Right renal pelvis (tissue), 4 donors: ENCODE measurements around the gene RBMS3. TPM values are rescaled to one million over a fixed set of nuclear protein-coding genes. Genes with fewer than 3 reads are reported as not detected.
A peak's percentile ranks its signal among the peaks of the same experiment; 100 is the strongest.
"Not testable (repeated sequence)": the region's sequence is repeated elsewhere in the genome, so short reads cannot be mapped to it uniquely, and the experiment has no call there.

Experiments
- DNase-seq, 4 donors: peaks; one replicate each; pipeline ENCODE4 v3.0.0-alpha.2; 2013; ENCODE audit warnings: low read depth in 4 of 4, low spot score in 3 of 4, missing footprints in 1 of 4
- polyA plus RNA-seq, 4 donors: library from polyadenylated mRNA; unstranded; fragments of 120-200 nt; gene quantifications; one replicate each; pipeline ENCODE4 v1.2.1, GENCODE V29; 2013; ENCODE audit not compliant: insufficient read length in 4 of 4

RBMS3 gene
- polyA plus RNA-seq, 4 donors, result 10.3 to 15.0 (median 14.5) TPM

GRCh38 chr3:29468187-29468586 is 187.3 kb downstream of the RBMS3 start:
- no peak for DNase-seq

- not testable (repeated sequence) for DNase-seq
Measured at GRCh38 chr3:29473481-29474170, 192.8 kb downstream of the RBMS3 start.

- no peak for DNase-seq
Measured at GRCh38 chr3:29475305-29475840, 194.5 kb downstream of the RBMS3 start.

- DNase-seq, result no peak
Measured at GRCh38 chr3:29475854-29476253, 195.0 kb downstream of the RBMS3 start.

GRCh38 chr3:29478611-29479010 is 197.7 kb downstream of the RBMS3 start:
- DNase-seq, result no peak

GRCh38 chr3:29481249-29481648 is 200.4 kb downstream of the RBMS3 start:
- no peak for DNase-seq

GRCh38 chr3:29481969-29482767 is 201.3 kb downstream of the RBMS3 start:
- DNase-seq, result no peak

GRCh38 chr3:29484633-29485032 is 203.8 kb downstream of the RBMS3 start:
- no peak for DNase-seq

- peak in 2 of 4 donors; percentile 8 for DNase-seq
Measured at GRCh38 chr3:29486096-29486495, 205.2 kb downstream of the RBMS3 start.

- DNase-seq, result no peak
Measured at GRCh38 chr3:29486917-29487316, 206.0 kb downstream of the RBMS3 start.

GRCh38 chr3:29488922-29489321 is 208.1 kb downstream of the RBMS3 start:
- DNase-seq, result no peak

GRCh38 chr3:29493109-29493508 is 212.2 kb downstream of the RBMS3 start:
- DNase-seq, result no peak

GRCh38 chr3:29494305-29495036 is 213.6 kb downstream of the RBMS3 start:
- no peak for DNase-seq

GRCh38 chr3:29497282-29497681 is 216.4 kb downstream of the RBMS3 start:
- no peak for DNase-seq

- no peak for DNase-seq
Measured at GRCh38 chr3:29502771-29503170, 221.9 kb downstream of the RBMS3 start.

- DNase-seq, result no peak
Measured at GRCh38 chr3:29503314-29503713, 222.4 kb downstream of the RBMS3 start.

GRCh38 chr3:29503958-29504357 is 223.1 kb downstream of the RBMS3 start:
- DNase-seq, result no peak

GRCh38 chr3:29506502-29506901 is 225.6 kb downstream of the RBMS3 start:
- DNase-seq, result no peak

GRCh38 chr3:29511701-29512100 is 230.8 kb downstream of the RBMS3 start:
- no peak for DNase-seq

- DNase-seq, result no peak
Measured at GRCh38 chr3:29512641-29513040, 231.8 kb downstream of the RBMS3 start.

GRCh38 chr3:29513236-29513635 is 232.4 kb downstream of the RBMS3 start:
- no peak for DNase-seq
